ENCODE measurements around the gene B3GAT2.

Gene B3GAT2

DNA sequence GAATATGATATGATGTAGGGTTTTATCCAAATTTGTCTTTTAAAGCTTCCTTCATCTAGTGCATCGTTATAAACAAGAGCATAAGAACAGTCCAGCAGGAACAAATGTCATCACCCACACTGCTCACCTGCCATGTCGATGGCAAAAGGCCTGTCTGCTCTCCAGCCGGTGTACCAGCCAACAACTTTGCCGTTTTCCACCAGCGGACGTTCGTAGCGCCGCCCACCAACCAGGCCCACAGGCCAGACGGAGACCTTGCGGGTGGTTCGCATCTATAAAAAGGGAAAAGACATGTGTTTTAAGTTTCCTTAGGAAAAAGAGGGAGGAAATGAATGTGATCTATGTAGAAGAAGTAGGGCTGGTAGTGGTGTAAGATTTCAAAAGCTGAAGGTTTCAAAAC is 62.9 kb downstream of the B3GAT2 start:
- no peak for DNase-seq (ENCODE audit: low read depth)

DNA sequence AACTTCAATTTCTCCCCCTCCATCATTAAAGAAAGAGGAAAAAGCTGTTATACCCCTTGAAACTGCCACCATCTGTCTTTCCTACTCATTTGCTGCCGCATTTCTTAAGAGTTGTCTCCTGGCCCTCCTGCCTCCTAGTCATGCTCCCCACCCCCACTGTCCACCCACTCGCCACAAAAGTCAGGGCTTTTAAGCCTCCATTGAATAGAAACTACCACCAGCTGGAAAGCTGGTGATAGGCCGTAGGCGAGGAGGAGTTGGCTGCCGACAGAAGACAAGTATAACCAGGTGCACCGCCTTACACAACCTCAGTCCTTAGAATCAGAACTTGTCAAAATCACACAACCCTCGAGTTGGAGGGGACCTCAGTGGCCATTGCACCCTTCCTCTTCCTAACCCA is 67.6 kb downstream of the B3GAT2 start:
- DNase-seq (ENCODE audit: low read depth) = no peak

DNA sequence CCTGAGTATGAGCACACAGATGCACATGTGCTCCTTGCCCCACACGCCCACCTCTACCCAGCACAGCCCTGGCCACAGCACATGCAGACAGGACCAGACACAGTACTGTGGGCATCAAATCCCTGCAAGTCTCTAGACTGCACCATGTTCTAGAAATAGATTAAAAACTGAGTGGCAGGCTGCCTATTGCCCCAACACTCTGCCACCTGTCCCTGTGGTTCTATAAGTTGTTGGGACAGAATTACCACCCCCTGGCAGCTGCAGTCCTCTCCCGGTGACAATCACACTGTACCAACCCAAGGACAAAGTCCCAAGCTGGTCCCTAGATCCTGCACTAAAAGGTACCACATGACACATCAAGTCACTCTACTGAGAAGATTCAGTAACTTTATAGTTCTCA is 70.2 kb downstream of the B3GAT2 start:
- DNase-seq (ENCODE audit: low read depth) = no peak

DNA sequence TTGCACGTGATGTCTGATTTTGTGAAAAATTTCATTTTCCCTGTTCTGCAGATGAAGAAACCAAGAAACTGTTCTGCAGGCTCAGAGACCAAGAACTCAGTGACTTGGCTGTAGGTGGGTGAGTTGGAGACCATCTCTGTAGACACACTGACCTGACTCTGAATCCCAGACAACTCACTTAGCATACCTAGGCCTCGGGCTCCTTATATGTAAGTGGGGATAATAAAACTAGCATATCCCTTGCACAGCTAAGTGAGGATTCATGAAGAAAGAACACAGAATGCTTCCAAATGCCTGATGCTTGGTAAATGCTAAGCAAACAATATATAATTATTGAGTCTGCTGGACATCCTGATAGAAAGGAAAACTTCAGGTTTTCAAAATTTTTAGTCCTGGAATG is 70.8 kb downstream of the B3GAT2 start:
- no peak for DNase-seq (ENCODE audit: low read depth)

DNA sequence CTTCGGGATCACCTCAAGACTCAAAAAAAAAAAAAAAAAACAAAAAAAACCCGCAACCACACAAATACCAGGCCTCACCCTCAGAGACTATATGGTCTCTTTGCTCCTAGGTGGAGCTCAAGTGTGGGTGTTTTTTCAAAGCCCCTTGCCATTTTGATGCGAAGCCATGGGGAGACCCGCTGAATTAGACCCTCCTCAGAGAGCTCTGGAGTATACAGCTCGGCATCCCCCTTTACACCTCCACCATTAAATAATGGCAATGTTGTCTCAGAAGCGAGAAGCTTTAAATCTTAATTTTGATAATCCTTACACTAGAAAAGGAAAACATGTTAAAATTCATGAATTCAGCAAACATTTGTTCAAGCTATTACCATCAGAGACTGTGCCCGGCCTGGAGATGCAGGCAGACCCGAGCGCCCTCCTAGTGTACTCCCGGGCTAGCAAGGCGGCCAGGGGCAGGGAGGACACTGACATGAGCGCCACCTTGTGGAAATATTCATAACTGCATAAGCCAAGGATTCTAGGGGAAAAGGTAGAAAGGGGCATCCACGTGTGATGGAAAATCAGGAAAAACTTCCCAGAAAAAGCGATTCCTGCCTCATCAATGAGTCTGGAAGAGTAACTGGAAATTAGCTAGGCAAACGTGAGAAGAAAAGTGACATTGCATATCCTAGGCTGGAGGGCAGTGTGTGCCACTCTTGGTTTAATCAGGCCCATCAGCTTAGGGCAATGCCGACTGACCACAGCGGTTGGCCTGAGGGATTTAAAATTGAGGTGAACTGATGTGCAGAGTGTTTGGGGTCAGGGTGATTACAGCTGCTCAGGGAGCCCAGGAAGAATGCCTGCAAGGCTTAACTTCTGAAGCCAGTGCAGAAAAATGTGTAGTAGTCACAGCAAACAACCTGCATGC is 72.5 kb downstream of the B3GAT2 start:
- DNase-seq (ENCODE audit: low read depth) = peak; percentile 8

DNA sequence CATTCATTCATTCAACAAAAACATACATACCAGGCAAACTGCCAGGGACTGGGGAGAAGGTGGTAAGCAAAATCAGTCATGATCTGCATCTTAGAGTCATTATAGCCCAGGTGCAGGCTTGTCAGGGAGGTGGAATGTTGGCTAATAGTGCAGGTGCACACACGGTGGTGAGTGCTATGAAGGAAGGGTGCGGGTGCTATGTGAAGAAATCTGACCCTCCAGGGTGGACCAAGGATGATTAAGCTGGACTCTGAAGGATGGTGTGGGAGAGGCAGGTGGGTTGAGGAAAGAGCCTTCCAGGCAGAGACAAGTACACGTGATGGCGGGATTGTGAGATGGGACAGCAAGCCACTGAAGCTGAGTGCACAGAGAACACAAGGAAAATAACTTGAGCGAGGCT is 77.4 kb downstream of the B3GAT2 start:
- DNase-seq (ENCODE audit: low read depth) = no peak

DNA sequence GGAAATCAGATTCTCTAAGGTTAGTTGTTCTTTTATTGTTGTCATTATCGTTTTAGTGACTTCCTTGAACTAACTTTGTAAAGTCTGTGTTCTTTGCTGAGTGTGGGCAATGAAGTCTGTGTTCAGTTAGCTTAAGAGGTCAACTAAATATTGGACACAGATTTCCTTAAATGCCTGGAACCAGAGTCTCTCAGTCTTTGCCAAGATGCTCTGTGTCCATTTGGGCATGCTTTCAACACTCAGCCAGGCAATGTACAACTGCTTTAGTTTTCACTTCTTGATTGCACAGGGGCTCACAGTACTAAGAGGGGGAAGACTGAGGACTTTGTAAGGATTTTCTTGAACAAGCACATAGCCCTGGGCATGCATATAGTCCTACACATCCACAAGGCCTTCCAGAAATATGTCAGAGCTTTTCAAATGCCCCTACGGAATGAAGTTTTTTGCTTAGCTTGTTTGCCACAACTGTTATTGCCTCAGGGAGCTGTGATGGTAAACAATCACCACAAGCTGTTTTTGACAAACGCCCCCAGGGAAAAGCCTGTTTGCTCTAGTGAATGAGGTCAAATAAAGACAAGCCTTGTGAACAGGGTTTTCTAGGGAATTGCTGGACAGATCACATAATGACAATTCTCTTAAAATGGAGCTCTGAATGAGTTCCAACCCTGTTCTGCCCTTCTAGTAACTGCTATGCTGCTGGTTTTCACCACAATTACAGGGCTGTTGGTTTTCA is 82.5 kb downstream of the B3GAT2 start:
- no peak for DNase-seq (ENCODE audit: low read depth)

DNA sequence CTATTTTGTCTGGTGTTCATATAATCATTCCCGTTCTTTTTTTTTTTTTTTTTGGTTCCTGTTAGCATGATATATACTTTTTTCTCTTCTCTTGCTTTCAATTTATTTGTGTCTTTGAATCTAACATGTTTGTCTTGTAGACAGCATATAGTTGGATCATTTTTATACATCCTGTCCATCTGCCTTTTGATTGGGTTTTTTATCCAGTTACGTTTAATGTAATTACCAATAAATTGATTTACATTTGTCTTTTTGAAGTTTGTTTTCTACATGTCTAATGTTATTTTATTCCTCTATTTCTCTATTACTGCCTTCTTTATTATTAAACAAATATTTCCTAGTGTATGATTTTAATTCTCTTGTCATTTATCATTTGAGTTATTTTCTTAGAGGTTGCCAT is 84.4 kb downstream of the B3GAT2 start:
- no peak for DNase-seq (ENCODE audit: low read depth)

DNA sequence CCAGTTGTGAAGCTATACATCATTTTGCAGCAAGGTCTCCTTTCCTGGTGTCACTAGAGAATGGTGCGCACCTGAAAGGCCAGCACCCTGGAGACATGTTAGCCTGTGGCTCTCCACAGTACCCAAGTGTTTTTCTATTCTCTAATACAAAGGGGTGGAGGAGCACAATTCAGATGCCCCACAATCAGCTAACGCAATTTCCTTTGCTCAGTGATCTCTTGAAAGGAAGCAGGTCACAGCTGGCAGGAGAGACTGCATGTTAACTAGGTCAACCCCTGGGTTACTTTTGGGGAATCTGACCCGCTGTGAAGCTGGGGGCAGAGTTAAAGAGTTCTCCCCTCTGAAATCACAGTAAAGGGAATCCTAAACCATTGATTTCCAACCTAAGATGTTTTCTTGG is 92.5 kb downstream of the B3GAT2 start:
- no peak for DNase-seq (ENCODE audit: low read depth)

DNA sequence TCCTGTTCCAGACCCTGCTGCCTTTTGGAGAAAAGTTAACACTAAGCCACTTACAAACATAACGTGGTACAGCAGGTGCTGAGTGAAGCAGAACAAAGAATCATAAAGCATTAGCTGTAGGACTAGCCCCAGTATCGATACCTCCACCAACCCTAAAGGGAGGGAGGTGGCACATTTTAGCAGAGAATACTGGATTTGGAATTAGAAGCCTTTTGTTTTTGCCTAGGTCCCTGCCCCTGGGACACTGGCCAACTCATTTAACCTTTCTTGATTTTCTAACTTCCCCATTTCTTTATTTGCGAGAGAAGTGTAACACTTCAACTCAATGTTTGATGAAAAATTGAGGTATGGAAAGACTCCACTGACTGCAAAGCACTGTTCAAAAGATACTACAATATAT is 93.5 kb downstream of the B3GAT2 start:
- DNase-seq (ENCODE audit: low read depth) = no peak

DNA sequence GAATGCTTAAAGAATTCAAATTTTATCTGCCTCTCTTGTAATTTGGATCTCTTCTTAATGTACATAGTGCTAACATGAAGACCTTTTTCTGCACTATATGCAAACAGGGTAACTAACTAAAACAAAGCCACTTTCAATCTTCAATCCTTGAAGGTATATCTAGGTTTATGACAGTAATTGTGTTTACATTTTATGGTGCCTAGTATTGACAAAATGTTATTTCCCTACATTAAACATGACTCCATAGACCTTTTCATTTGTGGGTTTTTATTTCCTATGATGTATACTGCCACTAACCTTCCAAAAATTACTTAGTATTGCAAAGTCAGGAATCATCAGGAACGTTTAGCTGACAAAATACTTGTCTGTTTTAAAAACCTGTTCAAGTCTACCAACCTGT is 95.9 kb downstream of the B3GAT2 start:
- no peak for DNase-seq (ENCODE audit: low read depth)

DNA sequence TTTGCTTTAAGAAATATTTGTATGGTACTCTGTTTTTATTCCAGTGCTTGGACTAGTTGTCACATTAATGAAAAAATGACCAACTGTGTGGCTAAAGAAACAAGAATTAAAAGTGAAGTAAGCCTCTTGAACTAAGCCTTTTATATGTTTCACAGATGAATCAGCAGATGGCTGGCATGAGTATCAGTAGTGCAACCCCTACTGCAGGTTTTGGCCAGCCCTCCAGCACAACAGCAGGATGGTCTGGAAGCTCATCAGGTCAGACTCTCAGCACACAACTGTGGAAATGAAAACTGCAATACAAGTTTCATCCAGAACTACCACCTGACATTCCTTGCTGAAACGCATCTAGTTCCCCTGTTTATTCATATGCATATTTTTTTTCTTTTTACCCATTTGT is 96.8 kb downstream of the B3GAT2 start:
- DNase-seq (ENCODE audit: low read depth) = no peak

DNA sequence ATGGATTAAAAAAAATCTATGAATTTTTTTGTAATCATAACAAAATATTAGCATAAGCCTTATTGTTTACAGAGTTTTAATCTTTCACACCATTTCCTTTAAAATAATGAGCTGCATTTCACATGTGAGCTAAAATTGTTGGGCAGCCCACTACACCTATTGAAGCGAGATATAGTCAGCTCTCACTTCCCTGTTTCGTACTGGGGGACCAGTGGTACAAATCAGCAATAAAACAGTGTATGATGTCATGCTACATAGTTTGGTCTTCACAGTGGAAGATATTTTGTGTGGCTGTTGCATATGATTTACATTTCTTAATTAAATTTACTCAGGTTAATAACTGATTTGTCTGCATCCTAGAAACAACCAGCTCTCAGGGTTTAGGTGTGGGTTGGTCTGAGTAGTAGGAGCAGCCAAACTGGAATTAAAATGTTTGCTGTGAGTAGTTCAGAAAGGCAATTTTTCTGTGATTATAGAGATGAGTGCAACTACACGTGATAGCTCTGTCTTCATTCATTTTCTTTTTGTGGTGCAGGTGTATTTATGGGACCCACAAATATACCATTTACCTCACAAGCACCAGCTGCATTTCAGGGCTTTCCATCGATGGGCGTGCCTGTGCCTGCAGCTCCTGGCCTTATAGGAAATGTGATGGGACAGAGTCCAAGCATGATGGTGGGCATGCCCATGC is 99.3 kb downstream of the B3GAT2 start:
- DNase-seq (ENCODE audit: low read depth) = no peak

DNA sequence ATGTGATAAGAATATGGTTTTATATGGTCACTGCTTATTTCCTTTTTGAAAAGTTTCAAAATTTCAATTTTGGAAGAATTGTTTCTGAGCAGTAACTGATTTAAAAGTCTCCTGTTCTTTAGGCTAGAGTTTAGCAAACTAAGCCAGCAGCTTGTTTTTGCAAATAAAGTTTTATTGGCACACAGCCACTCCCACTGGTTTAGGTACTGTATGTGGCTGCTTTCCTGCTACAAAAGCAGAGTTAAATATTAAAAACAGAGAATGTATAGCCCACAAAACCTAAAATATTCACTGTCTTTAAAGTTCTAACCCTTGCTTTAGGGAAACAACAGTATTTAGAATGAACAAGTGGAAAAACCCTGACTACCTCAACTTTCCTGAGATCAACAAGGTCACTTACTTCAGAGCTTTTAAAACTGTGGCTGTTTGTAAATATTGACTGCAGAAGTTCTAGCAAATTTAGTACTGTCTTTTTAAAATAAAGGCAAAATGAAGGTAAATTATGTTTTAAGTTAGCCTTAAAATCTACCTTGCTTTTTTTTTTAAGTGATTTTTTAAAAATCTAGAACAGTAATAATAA is 104.1 kb downstream of the B3GAT2 start:
- no peak for DNase-seq (ENCODE audit: low read depth)

DNA sequence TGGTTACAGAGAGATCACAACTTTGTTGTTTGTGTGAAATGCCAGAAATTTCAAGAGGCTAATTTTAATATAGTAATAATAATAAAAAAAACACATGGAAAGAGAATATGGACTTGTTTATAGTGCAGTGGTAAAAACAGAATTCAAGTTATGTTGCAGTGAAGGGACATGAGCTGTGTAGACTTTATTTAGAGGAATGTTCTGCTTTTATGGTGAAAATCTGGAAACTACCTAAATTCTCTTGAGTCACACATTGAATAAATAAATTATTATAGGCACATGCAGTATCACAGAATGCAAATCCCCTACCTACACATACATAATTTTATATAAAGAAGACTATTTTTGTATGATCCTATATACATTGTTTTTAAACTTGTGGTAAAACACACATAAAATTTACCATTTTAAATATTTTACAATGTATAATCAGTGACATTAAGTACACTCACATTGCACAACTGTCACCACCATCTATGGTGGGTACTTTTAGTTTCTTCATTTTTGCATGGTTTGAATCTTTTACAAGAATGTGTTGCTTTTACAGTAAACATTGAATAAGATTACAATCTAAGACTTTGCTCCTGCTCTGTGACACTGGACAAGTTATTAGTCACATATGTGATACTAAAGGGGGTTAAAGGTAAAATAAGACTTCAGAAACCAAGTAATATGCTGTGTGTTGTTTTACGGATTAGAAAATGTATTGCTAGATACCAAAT is 107.4 kb downstream of the B3GAT2 start:
- no peak for DNase-seq (ENCODE audit: low read depth)

DNA sequence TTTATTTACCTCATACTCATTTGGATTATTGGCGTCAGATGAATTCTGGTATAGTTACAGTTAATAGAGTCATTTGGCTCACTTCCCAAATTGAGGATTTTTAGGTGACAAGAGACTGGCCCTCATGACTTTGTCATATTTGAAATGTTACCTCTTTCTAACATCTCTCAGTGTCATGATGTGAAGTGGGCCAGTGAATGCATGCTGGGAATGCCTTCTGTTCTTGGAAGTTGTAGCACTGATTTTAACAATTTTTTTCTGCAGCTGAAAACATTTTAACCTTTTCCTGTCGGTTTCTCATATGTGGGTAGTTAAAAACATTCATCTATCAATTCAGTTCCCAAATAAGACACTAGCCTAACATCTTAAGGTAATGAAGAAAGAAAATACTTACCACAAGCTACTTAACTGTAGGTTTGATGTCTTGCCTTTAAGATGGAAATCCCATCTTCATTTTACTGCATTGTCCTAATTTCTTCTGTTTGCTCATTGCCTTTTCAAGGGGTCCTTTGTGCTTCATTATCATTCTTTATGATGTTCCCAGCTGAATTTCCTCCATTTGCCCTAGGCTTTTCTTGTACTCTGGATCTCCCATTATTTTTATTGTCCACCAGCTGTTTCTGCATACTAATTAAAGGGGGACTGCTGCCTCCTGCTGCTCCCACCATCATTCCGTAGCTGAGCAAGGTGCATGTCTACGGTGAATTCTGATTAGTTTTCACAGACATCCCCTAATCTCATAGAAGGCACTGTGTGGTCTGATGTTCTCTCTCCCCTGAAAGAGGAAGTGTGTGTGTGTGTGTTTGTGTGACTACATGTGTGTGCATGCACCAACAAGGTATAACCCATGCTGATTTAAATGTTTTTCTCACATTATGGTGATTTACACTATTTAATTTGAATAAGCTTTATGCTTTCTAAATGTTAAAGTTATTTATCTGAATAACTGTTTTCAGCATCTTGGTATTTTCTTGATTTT is 109.5 kb downstream of the B3GAT2 start:
- DNase-seq (ENCODE audit: low read depth) = no peak

DNA sequence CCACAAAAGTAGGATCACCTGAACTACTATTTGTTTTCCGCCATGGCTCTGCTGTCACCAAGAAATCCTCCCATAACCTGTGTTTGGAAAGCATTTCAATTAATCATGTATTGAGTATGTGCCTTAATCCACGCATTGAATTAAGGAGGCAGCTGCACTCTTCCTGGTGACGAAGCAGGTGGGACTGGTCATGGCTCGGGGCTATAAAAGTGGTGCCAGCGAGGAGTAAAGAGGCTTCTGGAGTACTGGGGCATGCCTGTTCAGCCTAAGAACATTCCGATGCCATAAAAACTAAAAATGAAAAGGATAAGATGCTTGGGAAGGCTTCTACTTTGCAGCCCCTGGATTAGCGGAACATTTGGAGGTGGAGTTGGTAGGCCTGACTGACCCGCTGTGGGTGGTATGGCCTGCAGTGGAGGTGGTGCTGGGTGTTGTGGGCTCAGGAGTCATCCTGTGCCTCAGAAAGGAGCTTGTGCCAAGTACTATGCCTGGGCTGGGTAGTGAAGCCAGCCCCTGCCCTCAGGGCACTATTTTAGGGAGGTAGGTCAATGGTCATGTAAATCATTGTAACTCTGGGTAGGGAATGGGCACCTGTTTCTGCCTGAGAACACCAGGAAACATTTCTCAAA is 110.5 kb downstream of the B3GAT2 start:
- DNase-seq (ENCODE audit: low read depth) = no peak

DNA sequence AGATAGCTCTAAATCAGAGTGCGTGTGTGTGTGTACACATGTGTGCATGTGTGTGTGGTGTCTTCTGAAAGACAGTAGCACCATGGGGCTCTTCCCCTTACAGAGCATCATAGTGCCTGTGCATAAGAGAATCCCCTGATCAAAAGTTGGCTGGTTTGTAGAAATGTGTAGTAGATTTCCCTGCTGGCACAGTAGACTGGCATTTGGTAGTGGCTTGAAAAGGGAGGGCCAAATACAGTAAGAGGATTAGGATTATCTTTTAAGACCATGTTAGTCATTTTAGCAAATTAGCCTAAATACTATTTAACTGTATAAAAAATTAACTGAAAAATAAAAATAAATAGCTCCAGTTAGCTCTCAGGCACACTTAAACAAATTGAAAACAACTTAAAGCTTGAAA is 112.6 kb downstream of the B3GAT2 start:
- no peak for DNase-seq (ENCODE audit: low read depth)

DNA sequence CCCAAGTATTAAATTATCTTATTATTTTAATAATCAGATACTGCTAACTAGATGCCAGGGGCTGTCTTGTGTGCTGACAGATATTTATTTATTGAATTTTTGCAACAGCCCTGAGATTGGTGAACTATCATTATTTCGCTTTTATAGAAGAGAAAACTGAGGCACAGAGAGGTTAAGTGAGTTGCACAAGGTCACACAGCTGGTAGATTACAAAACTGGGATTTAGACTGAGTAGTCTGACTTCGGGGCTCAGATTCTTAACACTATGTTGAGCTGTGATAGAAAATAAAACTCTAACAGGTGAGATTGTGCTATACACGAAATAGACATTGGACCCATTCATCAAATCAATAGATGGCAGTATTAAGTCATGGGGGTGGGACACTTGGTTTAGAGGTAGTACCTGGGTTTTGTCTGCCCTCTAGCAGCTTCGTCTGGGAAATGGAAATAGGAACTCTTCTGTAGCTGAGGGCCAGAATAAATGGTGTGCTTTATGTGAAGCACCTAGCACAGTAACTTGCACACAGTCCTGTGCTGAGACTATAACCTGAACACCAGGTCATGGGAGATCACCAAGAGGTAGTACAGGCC is 113.4 kb downstream of the B3GAT2 start:
- DNase-seq (ENCODE audit: low read depth) = no peak

DNA sequence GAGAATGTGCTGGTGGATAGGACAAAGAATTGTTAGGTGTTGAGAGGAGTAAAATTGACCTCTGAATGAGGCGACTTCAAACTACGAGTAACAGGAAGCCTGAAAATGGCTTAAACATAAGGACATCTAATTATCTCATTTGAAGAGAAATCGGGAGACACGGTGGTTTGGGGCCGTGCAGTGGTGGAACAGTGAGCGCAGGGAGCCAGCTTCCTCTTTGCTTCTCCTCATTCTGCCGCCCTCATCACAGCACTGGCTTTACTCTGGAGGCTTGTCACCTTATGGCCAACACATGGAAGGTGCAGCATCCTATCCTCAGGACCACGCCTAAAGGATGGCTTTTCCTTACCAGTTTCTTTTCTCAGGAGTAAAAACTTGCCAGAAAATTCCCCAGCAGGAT is 114.3 kb downstream of the B3GAT2 start:
- DNase-seq (ENCODE audit: low read depth) = no peak

Measured in activated T-helper 1 cell treated with Interleukin-2 at 50 U/mL for 16 hours (primary cell).